Left forelimb (tissue), 1 donor: ENCODE measurements around the gene STARD4.

Experiments used
- DNase-seq: peaks from one replicate; pipeline ENCODE4 v3.0.0-alpha.2; 2018; ENCODE audit warnings: low spot score

The STARD4 gene

DNA sequence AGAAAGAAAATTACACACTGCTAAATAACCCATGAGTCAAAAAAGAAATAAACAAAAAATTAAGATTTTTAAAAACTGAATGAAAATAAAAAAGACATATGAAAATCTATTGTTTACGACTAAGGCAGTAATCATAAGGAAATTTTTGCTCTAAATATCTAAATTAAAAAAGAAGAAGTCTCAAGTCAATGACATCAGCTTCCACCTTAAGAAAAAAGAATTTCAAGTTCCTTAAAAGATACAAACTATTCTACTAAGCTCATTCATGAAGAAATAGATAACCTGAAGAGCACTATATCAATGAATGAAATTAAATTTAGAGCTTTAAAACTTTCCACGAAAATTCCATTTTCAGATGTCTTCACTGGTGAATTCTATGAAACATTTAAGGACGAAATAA, 15.7 kb upstream of the STARD4 start:
- no peak for DNase-seq

DNA sequence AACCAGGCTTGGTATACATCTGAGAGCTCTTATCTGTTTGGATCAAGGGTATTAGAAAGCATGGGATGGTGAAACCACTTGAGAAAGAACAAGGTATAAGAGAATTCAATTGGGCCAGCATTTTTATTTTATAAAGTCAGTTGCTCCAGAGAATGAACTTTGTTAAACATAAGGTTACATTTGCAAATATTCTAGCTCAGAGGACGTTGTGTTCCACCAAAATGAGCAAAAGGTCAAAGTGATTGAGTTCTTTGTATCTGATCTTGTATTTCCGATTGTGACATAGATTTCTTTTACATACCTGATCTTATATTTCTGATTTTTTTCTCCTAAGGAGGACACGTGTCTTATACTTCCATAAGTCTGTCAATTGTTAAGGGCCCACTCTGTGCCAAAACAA, 8.6 kb upstream of the STARD4 start:
- no peak for DNase-seq

DNA sequence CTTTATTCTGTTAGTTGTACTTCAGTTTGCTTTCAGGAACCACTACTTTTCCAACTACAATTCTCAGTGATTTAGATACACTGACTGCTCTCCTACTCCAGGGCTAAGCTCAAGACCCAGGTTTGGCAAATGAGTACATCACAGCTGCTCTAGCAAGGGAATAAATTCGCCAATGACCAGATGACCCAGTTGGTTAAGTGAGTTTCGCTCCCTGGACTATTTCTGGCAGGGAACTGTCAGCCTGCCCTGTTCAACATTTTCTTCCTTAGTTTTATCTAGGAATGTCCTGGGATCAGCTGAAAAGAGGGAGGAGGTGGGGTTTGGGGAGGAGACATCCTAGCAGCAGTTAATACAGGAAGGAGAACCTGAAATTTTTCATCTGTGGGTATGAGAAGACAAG, 6.4 kb upstream of the STARD4 start:
- DNase-seq, result no peak

- DNase-seq, result no peak
Observed at GRCh38 chr5:111517853-111518501, 5.6 kb upstream of the STARD4 start.

GRCh38 chr5:111514087-111514486, 1.8 kb upstream of the STARD4 start:
- no peak for DNase-seq

DNA sequence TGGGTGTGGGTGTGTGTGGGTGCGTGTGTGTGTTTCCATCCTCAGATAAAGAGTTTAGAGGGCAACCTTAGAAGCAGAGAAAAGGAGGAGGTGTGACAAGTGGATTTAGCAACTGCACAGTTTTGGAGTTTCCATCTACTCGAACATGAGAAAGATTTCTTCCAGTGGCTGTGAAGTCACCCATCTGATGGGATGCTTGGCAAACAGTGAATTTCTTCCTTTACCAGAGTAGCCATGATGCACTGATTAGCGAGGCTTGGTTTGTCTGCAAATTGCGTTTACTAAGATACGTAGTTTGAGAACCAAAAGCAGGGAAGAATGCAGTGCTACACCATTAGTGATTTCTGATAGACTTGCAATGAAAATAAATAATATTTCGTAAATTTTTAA, 791 bp upstream of the STARD4 start:
- no peak for DNase-seq

DNA sequence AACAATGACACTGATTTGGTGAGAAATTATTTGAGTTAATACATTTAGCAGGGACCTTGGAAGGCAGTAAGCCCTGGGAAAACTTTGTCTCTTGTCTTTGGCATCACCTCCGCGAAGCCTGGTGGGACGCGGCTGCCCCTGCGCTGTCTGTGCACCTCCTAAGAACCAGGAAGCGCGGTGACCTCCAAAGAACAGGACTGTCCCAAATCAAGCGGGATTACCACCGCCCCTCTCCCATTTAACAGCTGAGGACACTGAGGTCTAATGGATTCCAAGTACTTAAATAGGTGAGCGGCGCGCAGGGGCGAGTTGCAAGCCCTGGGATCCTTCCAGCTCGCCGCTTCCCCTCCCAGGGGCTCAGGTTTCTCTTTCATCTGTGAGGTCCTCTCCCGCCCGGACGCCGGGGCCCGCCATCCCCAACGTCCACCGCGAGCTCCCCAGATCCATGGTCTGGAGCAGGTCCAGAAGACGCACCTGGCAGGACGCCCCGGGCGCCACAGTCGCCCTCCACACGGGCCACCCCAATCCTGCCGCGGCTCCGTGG, 432 bp downstream of the STARD4 start:
- DNase-seq, result peak; percentile 67

DNA sequence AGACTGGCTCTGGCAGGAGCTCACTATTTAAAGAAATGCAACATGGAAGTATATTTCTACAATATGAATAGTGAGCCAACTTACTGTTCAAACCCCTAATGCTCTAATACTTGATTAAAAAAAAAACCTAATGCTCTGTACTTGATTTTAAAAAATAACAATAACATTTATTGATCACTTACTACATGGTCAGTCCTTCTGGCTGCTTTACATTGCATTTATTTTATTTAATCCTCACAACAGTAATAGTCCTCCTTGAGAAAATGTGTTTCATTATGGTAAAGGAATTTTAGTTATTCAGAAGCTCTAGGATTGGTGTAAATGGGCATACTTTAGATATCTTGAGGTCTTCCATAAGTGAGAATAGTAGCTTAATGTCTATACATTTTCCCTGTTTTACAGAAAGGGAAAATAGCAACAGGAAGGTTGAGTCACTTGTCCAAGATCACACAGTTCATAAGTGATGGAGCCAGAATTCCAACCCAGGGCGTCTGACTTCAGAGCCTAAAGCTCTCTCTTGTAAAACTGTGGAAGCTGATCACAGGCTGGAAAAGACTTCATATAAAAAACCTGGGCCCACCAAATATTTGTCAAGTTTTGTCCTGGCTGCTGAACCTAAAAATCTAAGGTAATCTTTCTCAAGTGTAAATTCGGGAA, 1.0 kb downstream of the STARD4 start:
- DNase-seq, result no peak

DNA sequence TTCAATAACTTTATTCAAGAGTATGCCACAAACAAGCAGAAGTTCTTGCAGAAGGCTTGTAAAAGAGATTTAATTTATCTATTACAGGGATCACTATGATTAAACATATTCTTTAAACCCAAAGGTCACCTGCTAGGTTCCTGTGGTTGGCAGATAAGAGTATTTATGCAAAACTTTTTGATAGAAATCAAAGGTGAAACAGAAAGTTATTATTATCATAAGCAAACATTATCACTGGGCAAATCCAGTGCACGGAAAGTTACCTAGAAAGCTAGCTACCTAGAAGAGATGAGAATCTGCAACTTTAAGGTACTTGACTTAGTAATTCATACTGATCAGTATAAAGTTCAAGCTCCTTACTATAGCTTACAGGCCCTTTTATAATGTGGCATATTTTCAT, 3.2 kb downstream of the STARD4 start:
- no peak for DNase-seq

- no peak for DNase-seq
Observed at GRCh38 chr5:111507276-111507675, 5.1 kb downstream of the STARD4 start.

DNA sequence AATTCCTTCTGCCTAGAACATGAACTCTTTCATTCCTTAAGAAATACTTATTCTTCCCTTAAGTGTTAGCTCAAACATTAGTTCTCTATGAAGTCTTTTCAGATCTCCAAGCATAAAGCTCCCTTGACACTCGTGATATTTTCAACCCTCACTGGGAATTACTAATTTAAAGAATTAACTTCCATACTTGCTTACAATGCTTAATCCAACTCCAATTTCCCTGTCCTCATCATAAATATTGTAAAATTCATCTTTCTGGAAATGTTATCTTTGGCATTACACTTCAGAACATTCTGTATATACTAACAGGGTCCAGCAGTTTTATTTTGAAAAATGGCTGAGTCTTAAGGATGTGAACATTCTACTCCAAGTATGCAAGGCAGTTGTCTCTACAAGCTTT, 7.2 kb downstream of the STARD4 start:
- DNase-seq, result no peak

DNA sequence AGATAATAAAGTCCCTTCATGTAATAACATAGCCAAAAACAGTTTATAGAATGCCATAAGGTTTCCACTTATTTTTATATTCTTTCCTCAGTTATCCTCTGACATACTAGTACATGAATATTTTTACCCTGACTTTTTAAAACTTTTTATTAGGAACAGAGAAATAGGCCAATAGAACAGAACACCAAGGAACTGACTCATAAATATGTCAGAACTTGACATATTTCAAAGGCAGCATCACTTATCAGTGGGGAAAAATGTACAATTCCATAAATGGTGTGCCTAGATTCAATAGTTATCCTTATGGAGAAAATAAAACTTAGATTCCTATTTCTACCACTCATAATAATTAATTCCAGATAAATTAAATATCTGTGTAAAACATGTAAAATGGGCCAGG, 9.4 kb downstream of the STARD4 start:
- DNase-seq, result no peak

GRCh38 chr5:111498346-111498745, 14.0 kb downstream of the STARD4 start:
- no peak for DNase-seq

DNA sequence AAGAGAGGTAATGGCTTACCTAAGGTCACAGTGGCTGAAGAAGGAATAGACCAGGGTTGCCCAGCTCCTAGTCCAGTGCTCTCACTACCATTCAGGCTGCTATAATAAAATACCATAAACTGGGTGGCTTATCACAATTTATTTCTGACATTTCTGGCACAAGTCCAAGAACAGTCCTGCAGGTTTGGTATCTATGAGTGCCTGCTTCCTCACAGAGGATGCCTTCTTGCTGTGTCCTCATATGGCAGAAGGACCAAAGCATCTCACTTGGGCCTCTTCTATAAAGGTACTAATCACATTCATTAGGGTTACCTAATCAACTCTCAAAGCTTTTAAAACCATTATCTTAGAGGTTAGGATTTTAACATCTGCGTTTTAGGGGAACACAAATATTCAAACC, 17.2 kb downstream of the STARD4 start:
- DNase-seq, result no peak

GRCh38 chr5:111494355-111494999, 17.9 kb downstream of the STARD4 start:
- no peak for DNase-seq

DNA sequence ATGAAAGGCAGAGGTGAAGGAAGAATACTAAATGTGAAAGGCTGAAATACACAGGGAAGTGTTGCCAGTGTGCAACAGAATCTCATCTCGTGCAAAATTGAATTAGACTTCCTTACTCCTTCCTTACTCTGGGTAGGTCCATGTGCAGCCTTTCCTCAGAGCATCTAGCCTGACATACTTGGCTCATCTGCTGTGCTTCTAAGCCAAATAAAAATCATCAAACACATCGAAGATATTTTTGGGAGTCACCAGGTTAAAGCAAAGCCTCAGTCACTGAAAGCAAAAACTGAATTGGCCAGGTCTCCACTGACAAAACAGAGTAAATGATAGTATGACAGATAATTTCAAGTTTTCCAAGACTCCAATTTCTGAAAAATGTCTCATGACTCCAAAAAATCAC, 19.3 kb downstream of the STARD4 start:
- DNase-seq, result no peak

- no peak for DNase-seq
Observed at GRCh38 chr5:111488353-111488752, 24.0 kb downstream of the STARD4 start.

DNA sequence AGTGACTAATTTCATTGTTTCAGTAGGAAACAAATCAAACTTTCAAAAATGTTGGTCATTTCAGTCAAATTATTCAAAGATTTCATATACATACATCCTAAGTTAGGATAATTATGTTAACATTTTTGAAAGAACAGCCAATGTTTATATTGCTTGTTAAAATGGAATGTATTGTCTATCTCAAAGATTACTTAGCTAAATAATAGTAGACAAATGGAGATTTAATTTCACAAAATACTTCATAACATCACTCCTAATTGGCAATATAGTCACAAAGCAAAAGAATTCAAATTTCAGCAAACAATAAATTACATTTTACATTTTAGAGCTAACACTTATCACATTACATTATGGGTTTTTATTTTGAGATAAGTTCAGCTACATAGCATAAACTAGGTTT, 25.4 kb downstream of the STARD4 start:
- no peak for DNase-seq

DNA sequence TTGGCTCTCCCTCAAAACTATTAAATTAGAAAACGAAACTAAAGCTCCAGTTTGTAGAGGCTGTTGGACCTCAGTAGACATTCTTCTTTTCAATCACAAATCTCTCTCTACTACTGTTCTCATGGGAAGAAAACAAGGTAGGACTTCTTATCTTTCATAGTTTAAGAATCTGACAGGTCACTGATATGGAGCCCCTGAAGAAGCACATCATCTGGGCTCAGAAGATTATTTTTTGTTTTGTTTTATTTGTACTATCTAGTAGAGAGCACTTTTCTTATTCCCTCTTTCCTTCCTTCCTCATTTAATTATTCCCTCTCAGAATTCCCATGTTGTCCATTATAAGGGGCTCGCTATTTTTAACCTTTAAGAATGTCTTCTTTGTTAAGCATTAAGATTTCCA, 26.3 kb downstream of the STARD4 start:
- DNase-seq, result no peak

- DNase-seq, result no peak
Observed at GRCh38 chr5:111480346-111480745, 32.0 kb downstream of the STARD4 start.

DNA sequence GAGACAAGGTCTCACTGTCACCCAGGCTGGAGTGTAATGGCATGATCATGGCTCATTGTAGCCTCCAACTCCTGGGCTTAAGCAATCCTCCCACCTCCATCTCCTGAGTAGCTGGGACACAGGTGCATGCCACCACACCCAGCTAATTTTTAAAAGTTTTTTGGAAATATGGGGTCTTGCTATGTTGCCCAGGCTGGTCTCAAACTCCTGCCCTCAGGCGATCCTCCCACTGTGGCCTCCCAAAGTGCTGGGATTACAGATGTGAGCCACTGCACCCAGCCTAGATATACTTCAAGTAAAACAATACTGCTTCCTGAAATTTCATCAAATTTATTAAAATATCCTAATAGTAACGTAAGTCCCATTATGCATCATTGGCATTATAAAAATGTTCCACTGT, 33.4 kb downstream of the STARD4 start:
- no peak for DNase-seq

DNA sequence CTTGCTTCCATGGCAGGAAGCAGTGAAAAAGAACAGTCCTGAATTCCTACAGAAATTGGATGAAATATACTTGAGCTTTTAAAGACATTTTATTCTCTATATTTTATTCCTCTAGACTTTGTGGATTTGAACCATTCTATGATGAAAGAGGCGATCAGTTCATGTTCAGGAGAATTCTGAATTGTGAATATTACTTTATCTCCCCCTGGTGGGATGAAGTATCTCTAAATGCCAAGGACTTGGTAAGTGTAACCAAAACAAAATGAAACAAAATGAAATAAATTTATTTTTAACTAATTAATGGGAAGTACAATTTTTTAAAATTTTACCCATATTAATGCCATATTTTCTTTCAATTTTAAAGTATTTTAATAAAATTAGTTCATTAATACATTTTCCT, 34.1 kb downstream of the STARD4 start:
- no peak for DNase-seq

- DNase-seq, result no peak
Observed at GRCh38 chr5:111472579-111472978, 39.8 kb downstream of the STARD4 start.
